ENCODE data around the gene PIGU. TPM values are rescaled to one million over a fixed set of nuclear protein-coding genes. Genes with fewer than 3 reads are reported as not detected.
"Not testable (repeated sequence)": the region's sequence is repeated elsewhere in the genome, so short reads cannot be mapped to it uniquely, and the experiment has no call there.

The PIGU gene
- total and polyA plus RNA-seq, 9 of the 15 experiments (the other 6 are each of a cell fraction or from before 2014, with no cell fraction given), result 6.5 to 100 (median 28.1) TPM

- TF ChIP-seq POU5F1 (IDR thresholded peaks at IDR 0.05; ENCODE audit: borderline replicate concordance, low read depth, low read length, partially characterized antibody), result no peak
- no peak for TF ChIP-seq HCFC1 (IDR thresholded peaks at IDR 0.05; ENCODE audit: low read depth, low read length)
- no peak for TF ChIP-seq NCOA4 (IDR thresholded peaks at IDR 0.05; ENCODE audit: partially characterized antibody)
- no peak for TF ChIP-seq HNRNPLL (IDR thresholded peaks at IDR 0.05; ENCODE audit: low read depth, low read length, poor library complexity, severe bottlenecking)
- no peak for TF ChIP-seq ELF1 (tag; IDR thresholded peaks at IDR 0.05)
- TF ChIP-seq GABPB1 (CRISPR knock-in tag; IDR thresholded peaks at IDR 0.05), result no peak
- no peak for TF ChIP-seq NCOA2 (IDR thresholded peaks at IDR 0.05; ENCODE audit: partially characterized antibody in 2 of 2)
- TF ChIP-seq EHMT2 (IDR thresholded peaks at IDR 0.05), result no peak
Observed at GRCh38 chr20:34618676-34619075, 58.2 kb downstream of the PIGU start (continued).

- H3K4me3 ChIP-seq; BruUV-seq (replicated peaks); CTCF ChIA-PET (ENCODE audit: low intra/inter-chr PET ratio); H3K9me1 ChIP-seq (ENCODE audit: control insufficient read depth, insufficient read depth, low read length); FAIRE-seq; ATAC-seq; H2AFZ ChIP-seq (ENCODE audit: low read depth, low read length); H3K4me2 ChIP-seq (ENCODE audit: insufficient read depth, low read length); H3K9me3 ChIP-seq (replicated peaks; ENCODE audit: control insufficient read depth, insufficient read depth, low read depth, low read length); intact Hi-C loops (cut with micrococcal nuclease); H3K79me2 ChIP-seq (ENCODE audit: control insufficient read depth, insufficient read depth, low read length); H3K4me1 ChIP-seq (replicated peaks in 1 of 2; ENCODE audit: control insufficient read depth in 2 of 2, insufficient read depth in 2 of 2, low read length in 2 of 2); in situ Hi-C loops (cut with MboI); H4K20me1 ChIP-seq (replicated peaks; ENCODE audit: control insufficient read depth, insufficient read depth, low read length); POLR2A ChIA-PET; H3K27me3 ChIP-seq (ENCODE audit: control insufficient read depth in 2 of 2, insufficient read depth in 2 of 2, low read length in 2 of 2); H3K9ac ChIP-seq (ENCODE audit: insufficient read depth in 1 of 2, low read depth in 2 of 2, low read length in 2 of 2); H3K27ac ChIP-seq (ENCODE audit: extremely low read depth, low read depth, low read length): not testable (repeated sequence)
- peaks cover 34% of the 10 kb centered on the region; the same call in 2 of the 3 replicates for H3K36me3 ChIP-seq (ENCODE audit: control insufficient read depth, insufficient read depth, low read length)
- 0 out of 2 replicates have a peak, but pooled peaks have one; percentile 63 for TF ChIP-seq CBX1 (IDR thresholded peaks at IDR 0.05; ENCODE audit: low read depth)
- peak; percentile 37 for TF ChIP-seq ZNF280A (IDR thresholded peaks at IDR 0.05; ENCODE audit: low read depth, partially characterized antibody)
- TF ChIP-seq CTCF (IDR thresholded peaks at IDR 0.05 in 2 of 3, conservative IDR thresholded peaks at IDR 0.05 in 1 of 3; ENCODE audit: insufficient read depth in 2 of 3, low read depth in 1 of 3, low read length in 3 of 3), result 0 out of 6 replicates have a peak, but pooled peaks of 1 of the 3 experiments have one; percentile 10
- TF ChIP-seq CBX5 (IDR thresholded peaks at IDR 0.05; ENCODE audit: borderline replicate concordance, low read depth), result 0 out of 2 replicates have a peak, but pooled peaks have one; percentile 65
- TF ChIP-seq CBX3 (IDR thresholded peaks at IDR 0.05; ENCODE audit: borderline replicate concordance in 1 of 2, low read length in 2 of 2), result peak in 1 of 2 experiments; percentile 67; a peak in 1 of 3 replicates
- TF ChIP-seq TRIM28 (IDR thresholded peaks at IDR 0.05), result peak; percentile 79; the same call in 1 of the 2 replicates
- 92% methylated on average over 8 of the region's 8 CpGs for WGBS (ENCODE audit: insufficient coverage, low coverage, missing lambda C conversion rate)
- DNase-seq (ENCODE audit: extremely low read depth in 1 of 4, low spot score in 3 of 4), result peak in 1 of 4 experiments; percentile 12
Observed at GRCh38 chr20:34616913-34617312, 60.0 kb downstream of the PIGU start.

Measured in K562 (cell line).